Stimulated activated naive CD8-positive, alpha-beta T cell treated with anti-CD3 and anti-CD28 coated beads, Interleukin-15, Interleukin-2, amounts not matched to agents 100 ng/mL and 50 ng/mL, for 24 hours (primary cell): ENCODE results near the gene C10orf90.

Source experiments
- H3K27ac Mint-ChIP-seq: one replicate; pipeline ENCODE4 v1.8.0; 2021; ENCODE audit warnings: mild to moderate bottlenecking, mixed read lengths
- H3K27me3 Mint-ChIP-seq: one replicate; pipeline ENCODE4 v1.8.0; 2021; ENCODE audit warnings: mixed read lengths
- H3K36me3 Mint-ChIP-seq: one replicate; pipeline ENCODE4 v1.8.0; 2021; ENCODE audit warnings: low read depth, mixed read lengths
- H3K4me1 Mint-ChIP-seq: one replicate; pipeline ENCODE4 v1.8.0; 2021; ENCODE audit warnings: low read depth, mixed read lengths
- H3K4me3 Mint-ChIP-seq: one replicate; pipeline ENCODE4 v1.8.0; 2021; ENCODE audit warnings: mild to moderate bottlenecking, mixed read lengths
- H3K9me3 Mint-ChIP-seq: one replicate; pipeline ENCODE4 v1.8.0; 2021; ENCODE audit warnings: mixed read lengths

Gene C10orf90

GRCh38 chr10:126629925-126630624, 40.4 kb downstream of the C10orf90 start:
- H3K4me3 Mint-ChIP-seq: no peak overlapping the region
- no peaks in the 10 kb centered on the region for H3K4me1 Mint-ChIP-seq
- no peak overlapping the region for H3K27ac Mint-ChIP-seq
- no peaks in the 10 kb centered on the region for H3K9me3 Mint-ChIP-seq
- H3K36me3 Mint-ChIP-seq: no peaks in the 10 kb centered on the region
- peaks cover 6% of the 10 kb centered on the region for H3K27me3 Mint-ChIP-seq

GRCh38 chr10:126628746-126629145, 41.7 kb downstream of the C10orf90 start:
- no peaks in the 10 kb centered on the region for H3K9me3 Mint-ChIP-seq
- H3K27me3 Mint-ChIP-seq: peaks cover 6% of the 10 kb centered on the region
- H3K36me3 Mint-ChIP-seq: no peaks in the 10 kb centered on the region
- H3K27ac Mint-ChIP-seq: no peak overlapping the region
- no peak overlapping the region for H3K4me3 Mint-ChIP-seq
- no peaks in the 10 kb centered on the region for H3K4me1 Mint-ChIP-seq

GRCh38 chr10:126621846-126622245, 48.6 kb downstream of the C10orf90 start:
- Mint-ChIP-seq H3K9me3 (no peaks in the 10 kb centered on the region), H3K27ac (no peak overlapping the region), H3K4me1 (no peaks in the 10 kb centered on the region), H3K4me3 (no peak overlapping the region), H3K27me3 (no peaks in the 10 kb centered on the region), H3K36me3 (no peaks in the 10 kb centered on the region)

- Mint-ChIP-seq H3K9me3 (no peaks in the 10 kb centered on the region), H3K4me1 (no peaks in the 10 kb centered on the region), H3K27me3 (no peaks in the 10 kb centered on the region), H3K4me3 (no peak overlapping the region), H3K27ac (no peak overlapping the region), H3K36me3 (no peaks in the 10 kb centered on the region)
These were observed 52.0 kb downstream of the C10orf90 start for GRCh38 chr10:126618466-126618865.

GRCh38 chr10:126617733-126618132, 52.8 kb downstream of the C10orf90 start:
- Mint-ChIP-seq H3K27ac (no peak overlapping the region), H3K4me3 (no peak overlapping the region), H3K27me3 (no peaks in the 10 kb centered on the region), H3K36me3 (no peaks in the 10 kb centered on the region), H3K9me3 (no peaks in the 10 kb centered on the region), H3K4me1 (no peaks in the 10 kb centered on the region)

GRCh38 chr10:126617208-126617607, 53.3 kb downstream of the C10orf90 start:
- no peak overlapping the region for H3K27ac Mint-ChIP-seq
- no peaks in the 10 kb centered on the region for H3K27me3 Mint-ChIP-seq
- no peaks in the 10 kb centered on the region for H3K4me1 Mint-ChIP-seq
- H3K4me3 Mint-ChIP-seq: no peak overlapping the region
- H3K9me3 Mint-ChIP-seq: no peaks in the 10 kb centered on the region
- H3K36me3 Mint-ChIP-seq: no peaks in the 10 kb centered on the region

- Mint-ChIP-seq H3K9me3 (no peaks in the 10 kb centered on the region), H3K27me3 (no peaks in the 10 kb centered on the region), H3K36me3 (no peaks in the 10 kb centered on the region), H3K4me3 (no peak overlapping the region), H3K4me1 (no peaks in the 10 kb centered on the region), H3K27ac (no peak overlapping the region)
These were observed 53.8 kb downstream of the C10orf90 start for GRCh38 chr10:126616737-126617136.

- H3K4me3 Mint-ChIP-seq: no peak overlapping the region
- no peak overlapping the region for H3K27ac Mint-ChIP-seq
- H3K4me1 Mint-ChIP-seq: no peaks in the 10 kb centered on the region
- H3K9me3 Mint-ChIP-seq: no peaks in the 10 kb centered on the region
- H3K36me3 Mint-ChIP-seq: no peaks in the 10 kb centered on the region
- no peaks in the 10 kb centered on the region for H3K27me3 Mint-ChIP-seq
These were observed 59.2 kb downstream of the C10orf90 start for GRCh38 chr10:126611303-126611702.

GRCh38 chr10:126609566-126609965, 60.9 kb downstream of the C10orf90 start:
- Mint-ChIP-seq H3K27ac (no peak overlapping the region), H3K4me1 (no peaks in the 10 kb centered on the region), H3K9me3 (no peaks in the 10 kb centered on the region), H3K36me3 (no peaks in the 10 kb centered on the region), H3K4me3 (no peak overlapping the region), H3K27me3 (no peaks in the 10 kb centered on the region)

GRCh38 chr10:126599949-126600682, 70.4 kb downstream of the C10orf90 start:
- Mint-ChIP-seq H3K4me3 (no peak overlapping the region), H3K9me3 (no peaks in the 10 kb centered on the region), H3K36me3 (no peaks in the 10 kb centered on the region), H3K27ac (no peak overlapping the region), H3K27me3 (no peaks in the 10 kb centered on the region), H3K4me1 (no peaks in the 10 kb centered on the region)

GRCh38 chr10:126598009-126598408, 72.5 kb downstream of the C10orf90 start:
- Mint-ChIP-seq H3K9me3 (no peaks in the 10 kb centered on the region), H3K4me3 (no peak overlapping the region), H3K27me3 (no peaks in the 10 kb centered on the region), H3K36me3 (no peaks in the 10 kb centered on the region), H3K27ac (no peak overlapping the region), H3K4me1 (no peaks in the 10 kb centered on the region)

- Mint-ChIP-seq H3K4me3 (no peak overlapping the region), H3K9me3 (no peaks in the 10 kb centered on the region), H3K36me3 (no peaks in the 10 kb centered on the region), H3K27ac (no peak overlapping the region), H3K4me1 (no peaks in the 10 kb centered on the region), H3K27me3 (no peaks in the 10 kb centered on the region)
These were observed 73.3 kb downstream of the C10orf90 start for GRCh38 chr10:126597211-126597610.

GRCh38 chr10:126596472-126597016, 73.9 kb downstream of the C10orf90 start:
- Mint-ChIP-seq H3K4me3 (no peak overlapping the region), H3K9me3 (no peaks in the 10 kb centered on the region), H3K36me3 (no peaks in the 10 kb centered on the region), H3K4me1 (no peaks in the 10 kb centered on the region), H3K27ac (no peak overlapping the region), H3K27me3 (no peaks in the 10 kb centered on the region)

GRCh38 chr10:126595160-126595559, 75.3 kb downstream of the C10orf90 start:
- Mint-ChIP-seq H3K27me3 (no peaks in the 10 kb centered on the region), H3K9me3 (no peaks in the 10 kb centered on the region), H3K4me3 (no peak overlapping the region), H3K4me1 (no peaks in the 10 kb centered on the region), H3K36me3 (no peaks in the 10 kb centered on the region), H3K27ac (no peak overlapping the region)

GRCh38 chr10:126593968-126594701, 76.4 kb downstream of the C10orf90 start:
- Mint-ChIP-seq H3K4me1 (no peaks in the 10 kb centered on the region), H3K27ac (no peak overlapping the region), H3K27me3 (no peaks in the 10 kb centered on the region), H3K4me3 (no peak overlapping the region), H3K9me3 (no peaks in the 10 kb centered on the region), H3K36me3 (no peaks in the 10 kb centered on the region)
